RWPE1 (cell line): ENCODE results near the gene NSD1.
A peak's percentile ranks its signal among the peaks of the same experiment; 100 is the strongest.
"Not testable (repeated sequence)": the region's sequence is repeated elsewhere in the genome, so short reads cannot be mapped to it uniquely, and the experiment has no call there.

Experiments
- CTCF ChIA-PET: fragments of 350-600 bp; sonication (Branson Sonifier 250); formaldehyde crosslinking; extraction: SDS; loops from one replicate; lab custom pipeline; 2021; lab: Yijun Ruan, JAX
- POLR2A ChIA-PET: fragments of 400-600 bp; formaldehyde crosslinking; extraction: SDS; loops from one replicate; lab custom pipeline; 2020; ENCODE audit warnings: antibody characterized with exemption; ENCODE audit not compliant: low non-redundant PET; lab: Yijun Ruan, JAX
- DNase-seq: peaks from one replicate; pipeline ENCODE4 v3.0.0; 2012; ENCODE audit warnings: low spot score
- H3K27ac ChIP-seq: fragments of 450-650 bp; 2 replicates; pipeline ENCODE4 v1.5.1; 2017
- CTCF ChIP-seq: fragments of 450-650 bp; conservative IDR thresholded peaks from 2 replicates; pipeline ENCODE4 v1.5.1; 2017; ENCODE audit warnings: low read depth, mild to moderate bottlenecking

NSD1 gene

GRCh38 chr5:177142098-177142611 lies 8.6 kb downstream of the NSD1 start:
- no peak for DNase-seq
- POLR2A ChIA-PET = no interaction called here
- no peak for TF ChIP-seq CTCF
- H3K27ac ChIP-seq = no peak overlapping the region
- CTCF ChIA-PET = no interaction called here

DNA sequence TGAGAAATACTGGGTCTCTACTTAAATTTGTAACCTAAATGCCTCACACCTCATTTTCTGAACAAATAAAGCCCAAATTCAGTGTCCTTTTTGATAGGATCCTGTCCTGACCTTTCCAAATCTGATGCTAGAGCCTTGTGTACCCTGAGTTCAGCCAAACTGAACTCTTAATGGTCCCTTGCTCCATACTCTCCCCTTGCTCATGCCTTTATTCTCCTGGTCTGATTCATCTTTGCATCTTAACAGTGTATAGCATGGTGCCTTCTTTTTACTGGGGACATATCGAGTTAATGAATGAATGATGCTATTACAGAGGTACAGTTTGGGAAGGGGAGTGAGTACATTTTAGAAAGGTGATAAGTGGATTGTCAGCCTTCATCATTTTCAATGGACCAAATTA lies 9.2 kb downstream of the NSD1 start:
- ChIA-PET CTCF (interaction anchor here (0.7 kb wide), 1 partner anchor 32 kb away, joined by 3 read pairs; no protein-coding TSS in a partner anchor), POLR2A (interaction anchor here (0.6 kb wide), 2 partner anchors 9 to 1089 kb away, joined by 3 to 5 read pairs; no protein-coding TSS in a partner anchor)
- H3K27ac ChIP-seq = no peak overlapping the region
- TF ChIP-seq CTCF = no peak
- no peak for DNase-seq

GRCh38 chr5:177146891-177147638 lies 13.5 kb downstream of the NSD1 start:
- no peak for TF ChIP-seq CTCF
- CTCF ChIA-PET = interaction anchor here (0.6 kb wide), 2 partner anchors 244 to 400 kb away, joined by 4 to 5 read pairs; no protein-coding TSS in a partner anchor
- peak overlapping the region; percentile 11 for H3K27ac ChIP-seq
- POLR2A ChIA-PET = no interaction called here
- DNase-seq = no peak

DNA sequence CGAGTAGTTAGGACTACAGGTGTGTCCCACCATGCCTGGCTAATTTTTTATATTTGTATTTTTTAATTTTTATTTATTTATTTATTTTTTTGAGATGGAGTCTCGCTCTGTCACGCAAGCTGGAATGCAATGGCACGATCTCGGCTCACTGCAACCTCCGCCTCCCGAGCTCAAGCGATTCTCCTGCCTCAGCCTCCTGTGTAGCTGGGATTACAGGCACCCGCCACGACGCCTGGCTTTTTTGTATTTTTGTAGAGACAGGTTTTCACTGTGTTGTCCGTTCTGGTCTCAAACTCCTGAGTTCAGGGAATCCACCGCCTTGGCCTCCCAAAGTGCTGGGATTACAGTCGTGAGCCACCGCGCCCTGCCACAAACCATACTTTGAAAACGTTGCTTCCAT lies 16.5 kb downstream of the NSD1 start:
- H3K27ac ChIP-seq, DNase-seq, POLR2A ChIA-PET: not testable (repeated sequence)
- CTCF ChIA-PET = interaction anchor here (0.6 kb wide), 1 partner anchor 46 kb away, joined by 3 read pairs; no protein-coding TSS in a partner anchor

DNA sequence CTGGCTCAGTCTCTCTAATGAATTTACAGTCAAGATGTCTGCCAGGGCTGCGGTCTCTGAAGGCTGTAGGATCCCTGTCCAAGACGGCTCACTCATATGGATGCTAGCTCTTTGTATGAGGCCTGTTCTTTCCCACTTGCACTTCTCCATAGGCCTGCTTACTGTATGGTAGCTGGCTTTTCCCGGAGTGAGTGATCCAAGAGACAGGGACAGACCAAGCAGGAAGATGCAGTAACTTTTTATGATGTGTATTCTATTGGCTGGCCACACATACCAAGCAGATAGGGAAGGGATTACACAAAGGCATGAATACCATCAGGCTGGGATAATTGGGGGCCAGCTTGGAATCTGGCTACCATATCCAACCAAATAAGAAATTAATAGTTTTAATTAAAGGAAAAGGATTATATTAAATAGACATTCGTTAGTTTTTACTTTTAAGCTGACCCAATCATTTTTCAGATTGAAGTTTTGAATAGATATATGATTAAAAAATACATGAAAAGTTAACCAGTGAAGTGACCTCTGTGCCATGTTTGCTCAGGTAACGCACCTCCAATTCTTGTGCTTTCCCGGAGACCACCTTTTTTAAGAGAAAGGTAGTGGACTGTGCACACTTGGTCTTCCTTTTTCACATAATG lies 20.6 kb downstream of the NSD1 start:
- ChIA-PET POLR2A (no interaction called here), CTCF (no interaction called here)
- TF ChIP-seq CTCF = no peak
- no peak for DNase-seq
- H3K27ac ChIP-seq = no peak overlapping the region

DNA sequence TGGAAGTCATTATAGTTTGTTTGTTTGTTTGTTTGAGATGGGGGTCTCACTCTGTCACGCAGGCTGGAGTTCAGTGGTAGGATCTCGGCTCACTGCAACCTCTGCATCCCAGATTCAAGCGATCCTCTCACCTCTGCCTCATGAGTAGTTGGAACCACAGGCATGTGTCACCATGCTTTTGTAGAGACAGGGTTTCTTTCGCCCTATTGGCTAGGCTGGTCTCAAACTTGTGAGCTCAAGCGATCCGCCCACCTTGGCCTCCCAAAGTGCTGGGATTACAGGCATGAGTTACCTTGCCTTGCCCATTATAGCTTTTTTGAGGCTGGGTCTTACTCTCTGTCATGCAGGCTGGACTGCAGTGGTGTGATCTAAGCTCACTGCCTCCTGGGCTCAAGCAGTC lies 28.8 kb downstream of the NSD1 start:
- CTCF ChIA-PET = interaction anchor here (0.7 kb wide), 1 partner anchor 228 kb away, joined by 6 read pairs; no protein-coding TSS in a partner anchor
- no peak for TF ChIP-seq CTCF
- no peak for DNase-seq

More for the DNA sequence above, 28.8 kb downstream of the NSD1 start:
- POLR2A ChIA-PET = no interaction called here
- H3K27ac ChIP-seq = peak overlapping the region; percentile 17
